OCI-LY7 (cell line): ENCODE results near the gene COQ9.
"Not testable (repeated sequence)": the region's sequence is repeated elsewhere in the genome, so short reads cannot be mapped to it uniquely, and the experiment has no call there.

Experiments used
- CTCF ChIP-seq: fragments of 200-600 bp; sonication (generic); conservative IDR thresholded peaks from 2 replicates; pipeline ENCODE4 v1.5.1; 2014; ENCODE audit warnings: mild to moderate bottlenecking, antibody characterized with exemption, low read length, moderate library complexity, mixed read lengths
- EZH2phosphoT487 ChIP-seq: fragments of 200-600 bp; sonication (generic); IDR thresholded peaks from 2 replicates; pipeline ENCODE4 v1.6.1; 2018; ENCODE audit warnings: low read depth, borderline replicate concordance, mild to moderate bottlenecking, mixed run types, antibody characterized with exemption, low read length, moderate library complexity, mixed read lengths

GRCh38 chr16:57499941-57500340, 52.7 kb downstream of the COQ9 start:
- not testable (repeated sequence) for TF ChIP-seq CTCF, EZH2phosphoT487
